Stimulated activated CD4-positive, alpha-beta T cell treated with anti-CD3 and anti-CD28 coated beads, Interleukin-15, amount 100 ng/mL, for 48 hours (primary cell): ENCODE measurements around the gene AKAP12.

Source experiments
- DNase-seq, 2 donors: peaks; one replicate each; pipeline ENCODE4 v3.0.0-alpha.2; 2020; ENCODE audit warnings: low read depth in 2 of 2

The AKAP12 gene, protein sequence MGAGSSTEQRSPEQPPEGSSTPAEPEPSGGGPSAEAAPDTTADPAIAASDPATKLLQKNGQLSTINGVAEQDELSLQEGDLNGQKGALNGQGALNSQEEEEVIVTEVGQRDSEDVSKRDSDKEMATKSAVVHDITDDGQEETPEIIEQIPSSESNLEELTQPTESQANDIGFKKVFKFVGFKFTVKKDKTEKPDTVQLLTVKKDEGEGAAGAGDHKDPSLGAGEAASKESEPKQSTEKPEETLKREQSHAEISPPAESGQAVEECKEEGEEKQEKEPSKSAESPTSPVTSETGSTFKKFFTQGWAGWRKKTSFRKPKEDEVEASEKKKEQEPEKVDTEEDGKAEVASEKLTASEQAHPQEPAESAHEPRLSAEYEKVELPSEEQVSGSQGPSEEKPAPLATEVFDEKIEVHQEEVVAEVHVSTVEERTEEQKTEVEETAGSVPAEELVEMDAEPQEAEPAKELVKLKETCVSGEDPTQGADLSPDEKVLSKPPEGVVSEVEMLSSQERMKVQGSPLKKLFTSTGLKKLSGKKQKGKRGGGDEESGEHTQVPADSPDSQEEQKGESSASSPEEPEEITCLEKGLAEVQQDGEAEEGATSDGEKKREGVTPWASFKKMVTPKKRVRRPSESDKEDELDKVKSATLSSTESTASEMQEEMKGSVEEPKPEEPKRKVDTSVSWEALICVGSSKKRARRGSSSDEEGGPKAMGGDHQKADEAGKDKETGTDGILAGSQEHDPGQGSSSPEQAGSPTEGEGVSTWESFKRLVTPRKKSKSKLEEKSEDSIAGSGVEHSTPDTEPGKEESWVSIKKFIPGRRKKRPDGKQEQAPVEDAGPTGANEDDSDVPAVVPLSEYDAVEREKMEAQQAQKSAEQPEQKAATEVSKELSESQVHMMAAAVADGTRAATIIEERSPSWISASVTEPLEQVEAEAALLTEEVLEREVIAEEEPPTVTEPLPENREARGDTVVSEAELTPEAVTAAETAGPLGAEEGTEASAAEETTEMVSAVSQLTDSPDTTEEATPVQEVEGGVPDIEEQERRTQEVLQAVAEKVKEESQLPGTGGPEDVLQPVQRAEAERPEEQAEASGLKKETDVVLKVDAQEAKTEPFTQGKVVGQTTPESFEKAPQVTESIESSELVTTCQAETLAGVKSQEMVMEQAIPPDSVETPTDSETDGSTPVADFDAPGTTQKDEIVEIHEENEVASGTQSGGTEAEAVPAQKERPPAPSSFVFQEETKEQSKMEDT (N-terminal part only)

DNA sequence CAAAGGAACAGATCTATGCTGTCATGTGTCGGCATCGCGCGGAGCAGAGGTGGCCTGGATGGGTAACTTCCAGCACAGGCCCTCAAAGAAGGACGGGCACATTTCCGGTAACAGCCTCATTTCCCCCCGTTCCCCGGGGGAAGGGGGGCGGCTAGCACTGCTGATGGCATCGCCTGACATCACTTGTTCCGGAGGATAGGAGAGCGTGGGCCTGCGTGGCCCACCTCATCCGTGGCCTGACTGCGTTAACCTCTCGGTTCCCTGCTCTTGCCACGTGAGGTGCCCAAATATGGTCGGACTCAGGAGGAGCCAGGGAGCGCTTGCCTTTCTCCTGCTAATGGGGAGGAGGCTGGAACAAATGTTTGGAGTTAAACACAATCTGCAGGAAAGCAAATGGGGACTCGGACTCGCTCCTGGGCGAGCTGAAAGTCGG lies at the start of gene AKAP12:
TSS of gene AKAP12 (plus strand) at position 365 of the 433 bp plus-strand sequence. CDS start 596 bp downstream, outside the sequence.
- DNase-seq = no peak

DNA sequence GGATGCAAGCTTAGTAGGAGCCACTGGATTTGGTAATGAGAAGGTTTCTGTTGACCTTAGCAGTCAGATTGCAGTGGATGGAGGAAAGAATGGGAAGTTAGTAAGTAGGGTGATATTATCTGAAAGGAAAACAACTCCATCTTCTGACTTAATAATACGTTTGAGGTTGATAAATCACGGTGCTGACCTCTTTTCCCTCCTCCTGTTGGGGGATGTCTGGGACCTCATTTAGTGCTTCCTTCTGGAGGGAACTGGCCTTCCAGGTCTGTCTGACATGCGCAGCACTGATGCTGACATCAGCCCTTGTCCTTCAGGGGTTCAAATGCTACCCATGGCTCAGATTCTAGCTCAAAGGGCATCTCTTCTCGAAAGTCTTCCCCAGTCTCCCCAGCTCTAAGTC lies 48.2 kb upstream of the AKAP12 start:
- DNase-seq = no peak

DNA sequence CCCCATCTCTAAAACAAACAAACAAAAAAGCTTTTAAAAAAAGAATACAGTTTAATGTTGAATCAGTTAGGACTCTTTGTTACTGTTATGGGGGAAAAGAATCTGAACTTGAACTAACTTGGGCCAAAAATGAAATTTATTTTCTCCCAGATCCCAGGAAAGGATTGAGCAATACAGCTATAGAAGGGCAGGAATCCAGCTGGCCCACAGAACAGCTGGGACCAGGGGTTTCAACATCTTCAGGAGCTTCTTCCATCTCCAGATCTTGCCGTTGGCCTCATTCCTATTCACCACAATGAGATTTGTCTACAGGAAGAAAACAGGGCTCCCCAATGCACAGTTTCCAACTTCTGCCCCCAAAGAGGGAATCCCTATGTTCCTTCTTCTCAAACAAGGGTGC lies 43.2 kb upstream of the AKAP12 start:
- DNase-seq = no peak

DNA sequence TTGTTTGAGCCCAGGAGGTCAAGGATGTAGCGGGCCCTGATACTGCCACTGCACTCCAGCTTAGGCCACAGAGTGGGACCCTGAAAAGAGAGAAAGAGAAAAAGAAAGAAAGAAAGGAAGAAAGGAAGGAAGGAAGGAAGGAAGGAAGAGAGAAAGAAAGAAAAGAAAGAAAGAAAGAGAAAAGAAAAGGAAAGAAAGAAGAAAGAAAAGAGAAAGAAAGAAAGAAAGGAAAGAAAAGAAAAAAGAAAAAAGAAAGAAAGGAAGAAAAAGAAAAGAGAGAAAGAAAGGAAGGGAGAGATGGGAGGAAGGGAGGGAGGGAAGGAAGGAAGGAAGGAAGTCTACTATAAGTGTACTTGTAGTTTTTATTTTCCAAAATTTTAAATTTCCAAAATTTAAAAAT lies 42.2 kb upstream of the AKAP12 start:
- DNase-seq = no peak

DNA sequence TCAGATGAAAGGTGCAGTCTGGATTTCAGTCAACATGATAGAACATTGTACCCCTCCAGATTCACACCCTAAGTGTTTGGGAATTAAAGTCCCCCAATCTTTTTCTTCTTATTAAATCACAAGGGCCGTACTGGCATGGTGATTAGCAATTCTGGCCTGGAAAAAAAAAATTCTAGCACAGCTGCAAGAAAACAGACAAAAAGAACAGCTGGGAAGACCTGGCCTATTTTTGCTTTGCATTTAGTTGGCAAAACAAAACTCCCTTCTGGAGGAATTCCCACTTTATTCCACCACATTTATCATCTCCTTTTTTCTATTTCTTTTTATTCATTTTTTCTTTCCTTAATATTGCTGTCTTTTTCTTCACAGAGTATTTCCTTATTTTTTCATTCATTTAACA lies 39.8 kb upstream of the AKAP12 start:
- DNase-seq = no peak

DNA sequence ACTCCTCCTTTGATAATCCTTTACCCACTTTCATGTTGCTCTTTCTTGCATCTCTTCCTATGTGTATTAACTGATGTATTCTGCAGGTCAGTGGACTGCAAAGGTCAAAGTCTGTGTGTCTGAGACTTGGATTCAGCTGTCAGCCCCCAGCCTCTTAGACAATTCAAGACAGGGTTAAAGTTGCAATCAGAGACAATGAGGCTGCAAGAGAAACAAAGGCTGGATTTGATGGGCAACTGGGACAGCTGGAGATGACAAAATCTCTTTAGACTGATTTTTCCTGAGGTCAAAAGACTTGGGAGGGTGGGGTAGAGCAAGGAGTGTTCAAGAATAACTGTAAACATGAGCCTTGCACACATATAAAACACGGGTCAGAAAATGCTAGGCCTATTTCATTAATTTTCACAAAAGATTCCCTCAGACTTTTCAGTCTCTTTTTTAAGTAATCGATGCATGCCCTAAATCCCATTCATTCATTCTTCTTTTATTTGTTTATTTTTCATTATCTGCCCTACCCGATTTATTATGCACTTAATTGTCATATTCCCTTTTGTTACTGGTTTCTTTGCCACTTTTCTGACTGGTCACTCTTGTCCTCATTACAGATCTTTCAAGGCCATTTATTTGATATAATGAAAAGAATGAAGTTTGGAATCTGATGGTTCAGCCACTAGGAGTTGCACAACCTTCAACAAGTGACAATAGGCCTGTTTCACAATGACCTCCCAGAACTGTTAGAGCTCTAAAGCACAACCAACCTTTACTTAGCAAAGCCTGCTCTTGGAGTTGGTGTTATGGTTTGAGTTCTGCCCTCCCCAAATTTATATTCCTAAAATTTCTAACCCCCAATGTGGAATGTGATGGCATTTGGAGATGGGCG lies 33.8 kb upstream of the AKAP12 start:
- DNase-seq = no peak

DNA sequence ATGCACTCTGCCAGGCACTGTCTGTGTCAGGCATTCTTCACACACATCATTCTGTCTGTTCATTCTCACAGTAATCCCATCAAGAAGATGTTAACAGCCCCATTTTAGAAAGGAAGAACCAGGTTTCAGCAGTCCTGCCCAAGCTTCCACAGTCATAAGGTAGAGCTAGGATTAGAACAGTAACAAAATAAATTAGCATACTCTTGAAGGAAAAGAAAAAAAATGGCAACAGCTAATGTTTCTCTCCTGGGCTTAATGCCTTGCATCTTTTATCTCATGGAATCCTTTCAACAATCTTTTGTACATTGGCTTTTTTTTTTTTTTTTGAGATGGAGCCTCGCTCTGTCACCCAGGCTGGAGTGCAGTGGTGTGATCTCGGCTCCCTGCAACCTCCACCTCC lies 32.1 kb upstream of the AKAP12 start:
- no peak for DNase-seq

DNA sequence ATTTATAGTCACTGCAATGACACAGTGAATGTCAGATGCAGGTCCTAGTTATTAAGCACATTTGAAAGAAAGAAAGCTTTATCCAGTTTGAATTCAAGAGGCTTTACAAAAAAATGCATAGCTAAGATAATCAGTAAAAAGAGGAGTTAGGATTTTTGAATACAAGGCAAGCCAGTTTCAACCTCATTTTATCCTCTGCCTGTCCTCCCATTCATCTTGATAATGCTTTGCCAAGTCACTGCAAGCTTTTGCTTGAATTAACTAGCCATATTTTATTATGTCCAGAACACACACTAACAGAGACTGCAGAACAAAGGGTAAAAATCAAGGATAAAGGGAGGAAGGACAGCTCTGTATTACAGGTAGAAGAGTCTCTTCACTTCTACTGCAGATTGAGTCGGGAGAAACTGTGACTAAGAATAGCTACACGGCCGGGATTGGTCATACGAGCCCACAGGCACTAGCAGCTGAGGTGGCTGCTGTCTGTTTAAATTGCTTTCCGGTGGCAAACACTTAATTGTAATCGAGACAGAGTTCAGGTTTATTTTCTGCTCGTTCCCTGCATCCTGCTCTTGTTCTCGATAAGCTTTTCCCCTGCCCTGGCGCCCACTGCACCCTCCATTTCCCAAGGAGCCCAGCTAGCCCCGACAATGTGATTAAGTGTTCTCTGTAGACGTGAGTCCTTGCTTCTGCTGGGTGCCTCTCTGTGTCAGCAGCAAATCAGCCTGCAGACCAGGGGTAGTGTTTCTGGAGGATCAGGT lies 30.5 kb upstream of the AKAP12 start:
- no peak for DNase-seq

DNA sequence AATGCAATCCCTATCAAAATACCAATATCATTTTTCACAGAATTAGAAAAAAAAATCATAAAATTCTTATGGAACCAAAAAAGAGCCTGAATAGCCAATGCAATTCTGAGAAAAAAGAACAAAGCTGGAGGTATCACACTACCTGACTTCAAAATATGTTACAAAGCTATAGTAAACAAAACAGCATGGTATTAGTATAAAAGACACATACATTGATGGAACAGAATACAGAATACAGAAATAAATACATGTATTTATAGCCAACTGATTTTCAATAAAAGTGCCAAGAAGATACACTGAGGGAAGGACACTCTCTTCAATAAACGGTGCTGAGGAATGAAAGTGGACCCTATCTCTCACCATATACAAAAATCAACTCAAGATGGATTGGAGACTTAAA lies 28.7 kb upstream of the AKAP12 start:
- DNase-seq = no peak

DNA sequence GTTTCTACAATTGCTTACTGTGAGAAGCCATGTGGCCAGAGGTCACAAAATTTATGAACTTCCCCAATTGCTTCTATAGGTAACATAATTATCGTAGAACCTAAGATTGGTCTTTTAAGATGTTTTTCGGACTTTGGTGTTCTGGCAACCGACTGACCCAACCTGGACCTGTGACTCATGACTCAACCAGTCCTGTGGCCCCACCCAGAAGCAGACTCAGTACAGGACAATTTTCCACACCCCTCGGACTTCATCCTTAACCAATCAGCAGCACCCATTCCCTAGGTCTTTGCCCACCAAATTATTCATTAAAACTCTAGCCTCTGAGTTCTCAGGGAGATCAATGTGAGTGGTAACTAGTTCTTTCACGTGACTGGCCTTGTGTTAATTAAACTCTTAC lies 26.4 kb upstream of the AKAP12 start:
- no peak for DNase-seq

DNA sequence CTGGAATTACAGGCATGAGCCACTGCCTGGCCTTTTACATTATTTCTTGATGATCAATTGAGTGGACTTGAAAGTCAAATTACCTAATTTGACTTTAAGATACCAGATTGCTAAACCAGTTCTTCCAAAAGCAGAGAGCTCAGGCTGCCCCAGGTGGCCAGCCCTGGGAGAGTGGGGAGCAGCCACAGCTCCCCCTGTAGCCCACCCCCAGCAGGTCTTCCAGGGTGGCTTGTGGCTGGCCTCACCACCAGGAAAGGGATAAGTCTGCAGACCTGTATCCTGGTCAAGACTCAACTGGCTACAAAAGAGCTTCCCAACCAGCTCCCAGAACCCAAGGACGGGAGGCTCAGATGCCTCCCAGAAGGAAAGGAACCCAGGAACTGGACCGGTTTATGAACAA lies 23.8 kb upstream of the AKAP12 start:
- DNase-seq = no peak

DNA sequence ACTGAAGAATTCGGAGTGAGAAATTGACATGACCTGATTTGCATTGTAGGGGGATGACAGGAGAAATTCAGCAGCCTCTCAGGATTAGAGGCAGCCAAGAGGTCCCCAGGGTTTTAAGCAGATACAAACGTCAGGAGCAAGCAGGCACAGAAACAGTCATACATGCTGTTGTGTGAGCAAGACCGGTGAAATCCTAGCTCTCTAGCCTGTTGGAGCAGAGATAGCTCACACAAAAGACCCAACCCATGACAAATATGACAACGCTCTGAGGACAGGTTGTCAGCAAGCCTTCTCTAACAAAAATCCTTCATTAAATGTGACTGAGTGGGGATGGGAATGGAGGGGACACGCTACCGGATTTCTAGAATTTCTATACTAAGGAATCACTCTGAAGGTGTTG lies 23.0 kb upstream of the AKAP12 start:
- no peak for DNase-seq

DNA sequence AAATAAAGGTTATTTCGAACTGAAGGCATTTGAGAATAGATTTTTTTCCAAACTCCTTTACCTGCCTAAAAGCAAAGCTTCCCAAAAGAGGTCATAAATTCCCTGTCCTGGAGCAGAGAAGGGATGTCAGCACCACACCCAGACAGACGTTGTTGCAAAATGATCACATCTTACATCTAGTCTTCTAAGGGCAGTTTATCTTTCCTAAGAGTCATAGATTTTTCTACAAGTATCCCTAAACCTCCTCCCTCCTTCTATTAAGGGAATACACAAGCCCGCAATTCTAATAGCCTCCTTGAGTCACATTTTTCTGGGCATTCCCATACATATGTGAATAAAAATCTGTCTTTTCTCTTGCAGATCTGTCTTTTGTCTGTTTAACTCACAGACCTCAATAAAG lies 20.6 kb upstream of the AKAP12 start:
- no peak for DNase-seq

DNA sequence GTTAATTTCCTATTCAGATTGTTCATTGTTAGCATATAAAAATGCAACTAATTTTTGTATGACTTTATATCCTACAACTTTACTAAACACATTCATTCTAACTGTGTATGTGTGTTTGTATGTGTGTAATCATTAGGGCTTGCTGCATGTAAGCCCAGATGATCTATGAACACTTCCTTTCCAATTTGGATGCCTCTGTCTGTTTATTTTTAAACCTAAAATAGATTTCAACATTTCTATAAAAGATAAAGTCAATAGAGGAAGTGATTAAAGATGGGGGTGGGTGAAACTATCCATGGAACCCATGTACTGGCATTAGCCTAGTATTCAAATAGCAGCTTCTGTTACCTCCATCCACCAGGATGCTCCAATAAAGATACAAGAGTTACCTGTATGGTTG lies 15.7 kb upstream of the AKAP12 start:
- no peak for DNase-seq

DNA sequence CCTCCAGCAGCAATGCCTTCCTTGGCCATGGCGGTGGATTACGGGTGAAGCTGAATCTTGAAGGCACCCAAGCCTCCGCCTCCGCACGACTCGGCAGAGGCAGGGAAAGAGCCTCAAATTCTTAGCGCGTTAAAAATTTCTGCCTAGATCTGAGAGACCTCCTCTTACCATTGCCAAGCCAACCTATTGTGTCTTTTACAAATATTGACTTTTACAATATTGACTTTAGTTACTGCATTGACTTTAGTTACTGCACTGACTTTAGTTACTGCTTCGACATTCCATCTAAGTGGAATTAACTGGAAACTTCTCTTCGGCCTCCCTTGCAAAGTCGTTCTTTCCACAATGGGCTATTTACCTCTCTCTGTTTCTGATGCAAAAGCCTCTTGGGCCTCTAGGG lies 13.8 kb upstream of the AKAP12 start:
- DNase-seq = no peak

DNA sequence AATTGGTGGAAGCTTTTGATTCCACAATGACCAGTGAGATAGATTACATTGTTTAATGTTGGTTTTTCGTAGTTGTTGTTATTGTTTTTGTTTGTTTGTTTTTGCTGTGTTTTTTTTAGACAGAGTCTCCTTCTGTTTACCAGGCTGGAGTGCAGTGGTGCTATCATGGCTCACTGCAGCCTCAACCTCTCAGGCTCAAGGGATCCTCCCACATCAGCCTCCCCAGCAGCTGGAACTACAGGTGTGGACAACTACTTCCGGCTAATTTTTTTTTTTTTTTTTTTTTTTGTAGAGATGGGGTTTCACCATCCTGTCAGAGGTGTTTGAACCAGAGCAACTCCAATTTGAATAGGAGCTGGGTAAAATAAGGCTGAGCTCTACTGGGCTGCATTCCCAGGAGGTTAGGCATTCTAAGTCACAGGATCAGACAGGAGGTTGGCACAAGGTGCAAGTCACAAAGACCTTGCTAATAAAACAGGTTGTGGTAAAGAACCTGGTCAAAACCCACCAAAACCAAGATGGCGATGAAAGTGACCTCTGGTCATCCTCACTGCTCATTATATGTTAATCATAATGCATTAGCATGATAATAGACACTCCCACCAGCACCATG lies 10.9 kb upstream of the AKAP12 start:
- no peak for DNase-seq

DNA sequence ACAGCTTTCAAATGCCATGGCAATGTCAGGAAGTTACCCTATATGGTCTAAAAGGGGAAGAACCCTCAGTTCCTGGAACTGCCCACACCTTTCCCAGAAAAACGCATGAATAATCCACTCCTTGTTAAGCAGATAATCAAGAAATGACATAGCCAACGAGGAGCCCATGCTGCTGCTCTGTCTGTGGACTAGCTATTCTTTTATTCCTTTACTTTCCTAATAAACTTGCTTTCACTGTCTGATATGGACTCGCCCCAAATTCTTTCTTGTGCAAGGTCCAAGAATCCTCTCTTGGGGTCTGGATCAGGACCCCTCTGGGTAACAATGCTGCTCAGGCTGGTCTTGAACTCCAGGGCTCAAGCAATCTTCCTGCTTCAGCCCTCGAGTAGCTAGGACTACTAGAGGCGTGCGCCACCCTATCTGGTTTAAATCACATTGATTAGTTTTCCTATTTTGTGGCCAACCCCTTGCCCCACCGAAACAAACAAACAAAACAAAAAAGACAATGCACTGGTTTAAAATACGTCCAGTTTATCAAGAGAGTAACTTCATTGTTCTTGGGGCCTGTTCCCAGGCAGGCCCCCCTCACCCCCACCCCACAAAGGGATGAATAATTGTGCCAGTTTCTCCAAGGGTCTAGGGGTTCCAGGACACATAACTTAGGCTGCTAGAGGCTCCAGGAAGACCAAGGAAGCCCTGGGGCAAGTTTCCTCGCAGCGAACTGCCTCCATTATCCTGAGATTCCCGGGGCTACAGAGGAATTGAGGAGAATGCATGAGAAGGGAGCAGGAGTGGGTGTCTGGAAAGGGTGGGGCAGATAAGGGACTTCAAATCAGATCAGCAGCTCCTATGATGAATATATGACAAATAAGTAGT lies 10.1 kb upstream of the AKAP12 start:
- DNase-seq = peak; percentile 41 to 72

DNA sequence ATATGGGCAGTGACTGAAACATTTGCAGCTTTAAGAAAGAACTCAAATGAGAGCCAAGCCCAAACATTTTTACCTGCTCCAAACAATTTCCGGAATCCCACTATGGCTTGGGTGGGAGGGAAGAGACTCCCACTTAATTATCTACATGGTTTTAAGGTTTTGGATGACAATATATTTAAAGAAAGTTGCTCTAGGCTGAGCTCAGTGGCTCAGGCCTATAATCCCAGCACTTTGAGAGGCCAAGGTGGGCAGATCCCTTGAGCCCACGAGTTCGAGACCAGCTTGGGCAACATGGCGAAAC lies 9.5 kb upstream of the AKAP12 start:
- no peak for DNase-seq

DNA sequence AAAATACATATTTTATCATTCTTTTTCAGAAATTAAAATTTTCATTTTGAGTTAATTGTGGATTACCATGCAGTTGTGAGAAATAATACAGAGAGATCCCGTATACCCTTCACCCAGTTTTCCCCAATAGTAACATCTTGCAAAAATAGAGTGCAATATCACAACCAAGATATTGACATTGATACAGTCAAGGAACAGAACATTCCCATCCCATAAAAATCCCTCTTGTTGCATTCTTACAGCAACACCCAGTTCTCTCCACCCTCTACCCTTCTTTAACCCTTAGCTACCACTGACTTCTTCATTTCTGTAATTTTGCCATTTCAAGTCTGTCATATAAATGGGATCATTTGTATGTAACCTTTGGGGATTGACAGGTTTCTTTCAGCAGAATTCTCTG lies 6.9 kb upstream of the AKAP12 start:
- DNase-seq = no peak
